T-cell (primary cell): ENCODE data around the gene PRELID3B. TPM values are rescaled to one million over a fixed set of nuclear protein-coding genes. Genes with fewer than 3 reads are reported as not detected.

Experiments used
- ATAC-seq, 4 experiments: fragments of 200-7000 bp in 3 of 4; fragments of 150-1000 bp in 1 of 4; cut with Tn5 transposase; replicated peaks in 1 of 4; 1 replicate in 3 of 4; 2 replicates in 1 of 4; pipeline ENCODE4 v1.10.0; 2021; ENCODE audit warnings: moderate library complexity in 3 of 4, mild to moderate bottlenecking in 2 of 4, moderate number of reproducible peaks in 1 of 4
- CTCF ChIA-PET, 2 donors: fragments of 300-600 bp; sonication (Branson Sonifier 250); formaldehyde crosslinking; loops; one replicate each; lab custom pipeline; 2022; ENCODE audit warnings: antibody characterized with exemption in 2 of 2; lab: Charles Lee
- POLR2A ChIA-PET, 2 donors: fragments of 300-600 bp; sonication (Branson Sonifier 250); formaldehyde crosslinking; loops; one replicate each; lab custom pipeline; 2022; ENCODE audit warnings: antibody characterized with exemption in 2 of 2; lab: Charles Lee
- DNase-seq, 35 experiments: peaks; one replicate each; pipeline versions ENCODE4 v3.0.0 to v3.0.0-alpha.2; 2013 to 2023
- H3K27ac ChIP-seq: one replicate; pipeline ENCODE4 v1.5.1; 2013; ENCODE audit warnings: low read length
- H3K27me3 ChIP-seq, 2 experiments: replicated peaks in 1 of 2; 1 replicate in 1 of 2; 2 replicates in 1 of 2; pipeline versions ENCODE4 v1.6.1 to v1.7.0; 2013; ENCODE audit warnings: low read length in 1 of 2, mixed read lengths in 1 of 2; ENCODE audit not compliant: control insufficient read depth in 2 of 2, insufficient read depth in 2 of 2; ENCODE audit errors: extremely low read depth in 1 of 2
- H3K36me3 ChIP-seq, 2 donors: 1 replicate in 1 of 2; 2 replicates in 1 of 2; pipeline versions ENCODE4 v1.6.1 to v1.7.0; 2013; ENCODE audit warnings: low read length in 1 of 2; ENCODE audit not compliant: control insufficient read depth in 2 of 2, insufficient read depth in 1 of 2; ENCODE audit errors: extremely low read depth in 1 of 2
- H3K4me1 ChIP-seq, 2 experiments: 1 replicate in 1 of 2; 2 replicates in 1 of 2; pipeline versions ENCODE4 v1.6.1 to v1.7.0; 2013; ENCODE audit warnings: low read length in 2 of 2, mixed read lengths in 1 of 2; ENCODE audit not compliant: insufficient read depth in 2 of 2, control insufficient read depth in 1 of 2; ENCODE audit errors: extremely low read depth in 1 of 2
- H3K4me3 ChIP-seq, 2 donors: 1 replicate in 1 of 2; 2 replicates in 1 of 2; pipeline versions ENCODE4 v1.5.1 to v1.7.0; 2013; ENCODE audit warnings: mild to moderate bottlenecking in 2 of 2, low read length in 1 of 2, moderate library complexity in 1 of 2; ENCODE audit not compliant: control insufficient read depth in 1 of 2; ENCODE audit errors: extremely low read depth in 1 of 2
- H3K9me3 ChIP-seq: 2 replicates; pipeline ENCODE4 v1.7.0; 2013
- H3K27ac Mint-ChIP-seq, 2 donors: one replicate each; pipeline ENCODE4 v1.8.0; 2020 to 2021; ENCODE audit warnings: mild to moderate bottlenecking in 2 of 2, mixed read lengths in 2 of 2
- H3K27me3 Mint-ChIP-seq, 2 donors: one replicate each; pipeline ENCODE4 v1.8.0; 2021 to 2022; ENCODE audit warnings: mixed read lengths in 2 of 2
- H3K36me3 Mint-ChIP-seq: one replicate; pipeline ENCODE4 v1.8.0; 2021; ENCODE audit warnings: mixed read lengths
- H3K4me1 Mint-ChIP-seq, 3 donors: one replicate each; pipeline ENCODE4 v1.8.0; 2020 to 2022; ENCODE audit warnings: mixed read lengths in 3 of 3, mild to moderate bottlenecking in 1 of 3
- H3K4me3 Mint-ChIP-seq, 3 donors: one replicate each; pipeline ENCODE4 v1.8.0; 2020 to 2022; ENCODE audit warnings: mild to moderate bottlenecking in 3 of 3, mixed read lengths in 3 of 3, moderate library complexity in 3 of 3
- H3K9me3 Mint-ChIP-seq, 3 donors: one replicate each; pipeline ENCODE4 v1.8.0; 2020 to 2022; ENCODE audit warnings: mixed read lengths in 3 of 3
- WGBS: methylation state at CpG from one replicate; pipeline ENCODE4 v1.1.5; 2013; ENCODE audit warnings: missing lambda C conversion rate; ENCODE audit not compliant: insufficient coverage; 5-methylcytosine and 5-hydroxymethylcytosine counted together
- total RNA-seq, 35 experiments: library from RNA in 6 of 35; stranded (reverse) in 6 of 35; fragments of 120-200 nt in 1 of 35; gene quantifications; one replicate each; pipeline versions ENCODE4 v1.2.1 to v1.2.4 and lab custom pipeline; 2013 to 2026

Gene PRELID3B
- total RNA-seq, 5 donors from 2014 or later (not counting 1 experiment from before 2014, with no cell fraction given): 41.4 to 49.0 (median 43.6) TPM

DNA sequence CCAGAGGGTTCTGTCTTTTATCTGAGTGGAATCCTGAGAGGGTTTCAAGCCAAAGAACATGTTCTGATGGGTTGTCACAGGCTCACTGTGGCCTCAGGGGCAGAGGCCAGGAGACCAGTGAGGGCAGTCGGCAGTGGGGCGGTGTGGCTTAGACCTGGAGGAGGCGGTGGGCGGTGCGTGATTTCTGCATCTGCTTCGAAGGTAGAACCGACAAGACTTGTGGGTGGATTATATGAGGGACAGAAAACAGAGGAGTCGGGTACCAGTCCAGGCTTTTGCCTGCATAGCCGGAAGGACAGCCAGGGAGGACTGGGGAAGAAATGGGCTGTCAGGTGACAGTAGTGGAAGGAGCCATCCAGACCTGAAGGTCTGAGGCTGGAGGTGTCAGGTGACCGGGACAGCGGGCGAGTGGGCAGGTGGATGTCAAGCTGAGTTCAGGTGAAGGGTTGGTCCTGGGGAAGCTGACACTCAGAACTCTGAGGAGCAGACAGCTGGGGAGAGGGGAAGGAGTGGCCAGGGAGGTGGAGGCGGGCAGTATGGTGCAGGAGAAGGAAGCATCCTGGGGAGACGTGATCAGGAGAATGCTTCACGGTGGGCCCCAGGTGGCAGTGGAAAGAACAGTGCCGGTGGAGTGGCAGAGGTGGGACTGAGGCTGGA, 38.6 kb downstream of the PRELID3B start:
- Mint-ChIP-seq H3K4me3 (peak overlapping the region in 2 of 3 donors; percentile 70 to 83), H3K27ac (peak overlapping the region; percentile 83 to 92), H3K9me3 (no peaks in the 10 kb centered on the region), H3K4me1 (peaks cover 42 to 43% (median 43%) of the 10 kb centered on the region in 3 donors), H3K27me3 (no peaks in the 10 kb centered on the region), H3K36me3 (peaks cover 6% of the 10 kb centered on the region)
- peaks cover 2 to 3% of the 10 kb centered on the region in 2 donors for H3K36me3 ChIP-seq
- ChIA-PET POLR2A (no interaction called here), CTCF (no interaction called here)
- WGBS: 90% methylated on average over 16 of the region's 16 CpGs
- peaks cover 0 to 8% of the 10 kb centered on the region in 2 experiments for H3K27me3 ChIP-seq
- H3K4me3 ChIP-seq: no peak overlapping the region
- DNase-seq: no peak
- H3K4me1 ChIP-seq: peaks cover 6 to 39% of the 10 kb centered on the region in 2 experiments
- no peak for ATAC-seq
- H3K9me3 ChIP-seq: no peaks in the 10 kb centered on the region
- H3K27ac ChIP-seq: no peak overlapping the region

DNA sequence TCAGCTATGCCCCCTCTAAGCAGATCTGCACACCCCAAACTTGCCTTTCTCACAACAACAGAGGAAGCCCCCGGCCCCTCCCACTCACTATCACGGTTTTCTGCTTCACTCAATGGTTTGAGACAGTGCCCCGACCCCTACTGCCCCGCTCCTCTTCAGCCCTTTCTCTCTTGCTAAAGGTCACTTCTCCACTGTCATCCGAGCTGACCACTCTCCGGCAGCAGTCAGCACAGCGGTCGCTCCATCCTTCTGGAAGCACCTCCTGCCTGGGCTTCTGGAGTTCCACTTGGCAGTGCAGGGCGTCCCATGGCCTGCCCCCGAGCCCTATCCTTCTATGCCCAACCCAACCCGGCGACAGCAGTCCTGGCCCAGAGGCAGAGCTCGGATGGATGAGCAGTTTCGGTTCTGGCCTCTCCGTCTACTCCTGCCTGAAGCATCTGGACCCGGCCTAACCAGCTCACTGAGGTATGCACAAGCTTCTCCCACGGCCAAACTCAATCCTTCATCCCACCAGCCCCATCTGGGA, 39.6 kb downstream of the PRELID3B start:
- no peaks in the 10 kb centered on the region for H3K9me3 Mint-ChIP-seq
- H3K4me3 ChIP-seq: no peak overlapping the region
- POLR2A ChIA-PET: no interaction called here
- ATAC-seq: no peak
- peaks cover 42 to 43% (median 43%) of the 10 kb centered on the region in 3 donors for H3K4me1 Mint-ChIP-seq
- no peaks in the 10 kb centered on the region for H3K9me3 ChIP-seq
- H3K4me1 ChIP-seq: peaks cover 6 to 39% of the 10 kb centered on the region in 2 experiments
- peaks cover 0 to 3% of the 10 kb centered on the region in 2 experiments for H3K27me3 ChIP-seq
- peaks cover 2 to 3% of the 10 kb centered on the region in 2 donors for H3K36me3 ChIP-seq
- DNase-seq: no peak
- H3K36me3 Mint-ChIP-seq: peaks cover 6% of the 10 kb centered on the region
- H3K27ac ChIP-seq: no peak overlapping the region
- peak overlapping the region; percentile 67 to 83 for H3K27ac Mint-ChIP-seq
- WGBS: 89% methylated on average over 15 of the region's 17 CpGs
- no peaks in the 10 kb centered on the region for H3K27me3 Mint-ChIP-seq
- CTCF ChIA-PET: interaction anchor here in 1 of 2 donors (0.6 kb wide), 1 partner anchor 24 kb away, joined by 3 read pairs; no protein-coding TSS in a partner anchor
- no peak overlapping the region for H3K4me3 Mint-ChIP-seq

DNA sequence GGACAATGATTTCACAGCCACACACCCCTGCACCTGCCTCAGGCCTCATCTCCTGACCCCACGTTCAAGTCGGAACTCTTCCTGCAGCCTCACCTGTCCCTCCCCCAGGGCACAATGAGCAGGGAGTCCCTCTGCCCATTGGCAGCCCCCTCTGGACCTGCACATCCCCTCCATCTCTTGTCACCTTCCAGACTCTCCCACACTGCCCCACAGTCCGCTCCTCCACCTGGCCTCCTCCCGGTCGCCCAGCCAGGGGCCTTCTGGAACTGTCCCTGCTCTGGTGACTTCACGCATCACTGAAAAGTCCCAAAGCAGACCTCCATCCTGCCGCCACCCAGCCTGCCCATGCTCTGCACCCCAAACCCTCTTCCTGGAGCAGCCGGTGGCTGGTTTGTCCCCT, 40.2 kb downstream of the PRELID3B start:
- Histone ChIP-seq H3K9me3 (no peaks in the 10 kb centered on the region), H3K27ac (no peak overlapping the region), H3K36me3 (peaks cover 3 to 7% of the 10 kb centered on the region in 2 donors), H3K27me3 (peaks cover 0 to under 1% of the 10 kb centered on the region in 2 experiments), H3K4me3 (no peak overlapping the region), H3K4me1 (peaks cover 6 to 34% of the 10 kb centered on the region in 2 experiments)
- no peaks in the 10 kb centered on the region for H3K9me3 Mint-ChIP-seq
- no peak overlapping the region for H3K4me3 Mint-ChIP-seq
- WGBS: 94% methylated on average over 7 of the region's 8 CpGs
- H3K4me1 Mint-ChIP-seq: peaks cover 41 to 42% (median 41%) of the 10 kb centered on the region in 3 donors
- CTCF ChIA-PET: interaction anchor here in 1 of 2 donors (0.6 kb wide), 1 partner anchor 23 kb away, joined by 3 read pairs; no protein-coding TSS in a partner anchor
- H3K27me3 Mint-ChIP-seq: no peaks in the 10 kb centered on the region
- POLR2A ChIA-PET: no interaction called here
- H3K27ac Mint-ChIP-seq: peak overlapping the region; percentile 17 to 27
- DNase-seq (no peak), ATAC-seq (no peak)
- H3K36me3 Mint-ChIP-seq: peaks cover 11% of the 10 kb centered on the region

DNA sequence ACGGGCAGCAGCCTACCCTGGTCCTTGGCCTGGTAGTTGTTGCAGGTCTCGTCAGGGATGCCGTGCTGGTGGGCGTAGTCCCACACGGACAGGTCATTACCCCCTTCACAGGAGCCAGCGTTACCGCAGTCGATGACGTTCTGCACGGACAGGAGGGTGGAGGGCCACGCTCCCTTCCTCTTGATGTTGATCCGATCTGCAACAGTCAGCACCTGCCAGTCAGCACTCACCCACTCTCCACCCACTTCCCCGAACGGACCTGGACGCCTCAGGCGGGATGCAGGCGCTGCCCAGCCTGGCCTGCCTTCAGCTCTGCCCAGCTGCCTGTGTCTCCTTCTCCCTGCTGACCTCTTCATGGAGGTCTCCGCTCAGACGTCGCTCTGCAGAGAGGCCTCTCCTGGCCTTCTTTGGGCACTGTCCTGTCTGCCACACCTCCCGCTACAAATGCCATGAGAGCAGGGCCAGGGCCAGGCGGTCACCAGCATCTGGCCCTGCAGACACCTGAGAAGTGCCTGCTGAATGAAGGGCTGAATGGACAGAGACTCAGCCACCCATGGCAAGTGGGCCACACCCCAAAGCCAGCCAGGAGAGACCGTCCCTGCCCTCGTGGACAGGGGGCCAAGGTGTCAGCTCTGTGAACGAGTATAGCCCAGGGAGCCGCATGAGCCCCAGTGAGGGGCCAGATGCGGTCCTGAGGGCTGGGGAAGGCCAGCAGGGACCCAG, 41.0 kb downstream of the PRELID3B start:
- ChIA-PET CTCF (no interaction called here), POLR2A (no interaction called here)
- H3K27me3 ChIP-seq: no peaks in the 10 kb centered on the region
- H3K36me3 ChIP-seq: peaks cover 8 to 14% of the 10 kb centered on the region in 2 donors
- Mint-ChIP-seq H3K27ac (peak overlapping the region in 1 of 2 donors; percentile 52), H3K27me3 (no peaks in the 10 kb centered on the region), H3K36me3 (peaks cover 16% of the 10 kb centered on the region), H3K4me3 (no peak overlapping the region), H3K9me3 (no peaks in the 10 kb centered on the region), H3K4me1 (peaks cover 41 to 42% (median 41%) of the 10 kb centered on the region in 3 donors)
- H3K4me3 ChIP-seq: no peak overlapping the region
- WGBS: 94% methylated on average over 27 of the region's 27 CpGs
- peaks cover 6 to 32% of the 10 kb centered on the region in 2 experiments for H3K4me1 ChIP-seq
- ATAC-seq (no peak), DNase-seq (no peak)
- no peaks in the 10 kb centered on the region for H3K9me3 ChIP-seq
- no peak overlapping the region for H3K27ac ChIP-seq

DNA sequence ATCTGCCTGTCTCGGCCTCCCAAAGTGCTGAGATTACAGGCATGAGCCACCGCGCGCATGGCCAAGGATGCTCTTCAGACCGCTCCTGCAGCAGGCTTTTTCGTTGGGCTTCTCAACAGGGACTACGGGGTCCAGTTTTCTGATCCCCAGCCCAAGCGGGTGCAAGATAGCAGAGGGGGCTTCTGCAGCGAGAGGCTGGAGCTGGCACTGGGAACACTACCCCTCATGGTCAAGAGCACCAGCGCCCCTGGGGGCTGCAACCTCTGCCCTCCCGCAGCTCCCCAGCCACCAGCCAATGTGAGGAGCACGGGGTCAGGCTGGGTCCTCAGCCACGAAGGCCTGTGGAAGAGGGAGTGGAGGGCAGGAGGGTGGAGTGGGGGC, 41.5 kb downstream of the PRELID3B start:
- DNase-seq (no peak), ATAC-seq (no peak)
- H3K27me3 ChIP-seq: no peaks in the 10 kb centered on the region
- no peak overlapping the region for H3K4me3 ChIP-seq
- Mint-ChIP-seq H3K36me3 (peaks cover 20% of the 10 kb centered on the region), H3K9me3 (no peaks in the 10 kb centered on the region), H3K27me3 (no peaks in the 10 kb centered on the region), H3K4me1 (peaks cover 38 to 39% (median 38%) of the 10 kb centered on the region in 3 donors), H3K27ac (no peak overlapping the region), H3K4me3 (no peak overlapping the region)
- peaks cover 8 to 20% of the 10 kb centered on the region in 2 donors for H3K36me3 ChIP-seq
- H3K9me3 ChIP-seq: no peaks in the 10 kb centered on the region
- POLR2A ChIA-PET: no interaction called here
- H3K27ac ChIP-seq: no peak overlapping the region
- 92% methylated on average over 13 of the region's 13 CpGs for WGBS
- H3K4me1 ChIP-seq: peaks cover 6 to 26% of the 10 kb centered on the region in 2 experiments
- CTCF ChIA-PET: no interaction called here

DNA sequence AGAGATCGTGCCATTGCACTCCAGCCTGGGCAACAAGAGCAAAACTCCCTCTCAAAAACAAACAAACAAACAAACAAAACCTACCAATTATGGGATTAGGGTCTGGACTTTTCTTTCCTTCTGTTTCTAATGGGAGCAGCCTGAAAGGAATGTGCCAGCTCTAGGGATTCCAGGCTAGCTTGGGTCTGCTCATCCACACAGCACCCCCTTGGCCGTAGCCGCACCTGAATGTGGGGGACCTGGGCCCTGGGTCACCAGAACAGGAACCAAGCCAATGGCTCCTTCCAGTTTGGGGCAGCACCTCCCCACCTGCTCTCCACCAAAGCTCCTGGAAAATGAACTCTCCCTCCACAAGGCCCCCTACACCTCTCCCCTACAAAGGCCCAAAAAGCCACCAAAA, 42.3 kb downstream of the PRELID3B start:
- H3K36me3 ChIP-seq: peaks cover 11 to 27% of the 10 kb centered on the region in 2 donors
- CTCF ChIA-PET: no interaction called here

More for the DNA sequence above, 42.3 kb downstream of the PRELID3B start:
- no peak overlapping the region for H3K4me3 ChIP-seq
- H3K9me3 ChIP-seq: no peaks in the 10 kb centered on the region
- H3K27ac ChIP-seq: no peak overlapping the region
- H3K9me3 Mint-ChIP-seq: no peaks in the 10 kb centered on the region
- DNase-seq: no peak
- H3K4me1 ChIP-seq: peaks cover 3 to 19% of the 10 kb centered on the region in 2 experiments
- H3K36me3 Mint-ChIP-seq: peaks cover 28% of the 10 kb centered on the region
- H3K4me3 Mint-ChIP-seq: no peak overlapping the region
- POLR2A ChIA-PET: no interaction called here
- peaks cover 30 to 32% (median 31%) of the 10 kb centered on the region in 3 donors for H3K4me1 Mint-ChIP-seq
- no peaks in the 10 kb centered on the region for H3K27me3 Mint-ChIP-seq
- no peak for ATAC-seq
- H3K27me3 ChIP-seq: no peaks in the 10 kb centered on the region
- WGBS: 67% methylated on average over 3 of the region's 3 CpGs
- no peak overlapping the region for H3K27ac Mint-ChIP-seq
